ENCODE measurements around the gene ACYP1. TPM values are rescaled to one million over a fixed set of nuclear protein-coding genes. Genes with fewer than 3 reads are reported as not detected.

ACYP1 gene
- 10 to 100 TPM; 11.8 to 30.6 (median 21.4) TPM for total RNA-seq

- peak within 1 kb of the TSS; percentile 67 to 86 for H3K27ac ChIP-seq
- H3K27me3 ChIP-seq, result no peaks in the 10 kb centered on the region
- H3K9me3 ChIP-seq, result no peaks in the 10 kb centered on the region
- DNase-seq, result peak; percentile 93 to 97
- intact Hi-C loops (cut with DNase I; ENCODE audit: low total_unique reads), result no loop called here
- peak within 1 kb of the TSS; percentile 80 to 99 for H3K4me3 ChIP-seq
- H3K4me1 ChIP-seq, result peaks cover 0 to 4% of the 10 kb centered on the region in 2 donors
- no peaks in the 10 kb centered on the region for H3K36me3 ChIP-seq
- TF ChIP-seq, protein P1, sequence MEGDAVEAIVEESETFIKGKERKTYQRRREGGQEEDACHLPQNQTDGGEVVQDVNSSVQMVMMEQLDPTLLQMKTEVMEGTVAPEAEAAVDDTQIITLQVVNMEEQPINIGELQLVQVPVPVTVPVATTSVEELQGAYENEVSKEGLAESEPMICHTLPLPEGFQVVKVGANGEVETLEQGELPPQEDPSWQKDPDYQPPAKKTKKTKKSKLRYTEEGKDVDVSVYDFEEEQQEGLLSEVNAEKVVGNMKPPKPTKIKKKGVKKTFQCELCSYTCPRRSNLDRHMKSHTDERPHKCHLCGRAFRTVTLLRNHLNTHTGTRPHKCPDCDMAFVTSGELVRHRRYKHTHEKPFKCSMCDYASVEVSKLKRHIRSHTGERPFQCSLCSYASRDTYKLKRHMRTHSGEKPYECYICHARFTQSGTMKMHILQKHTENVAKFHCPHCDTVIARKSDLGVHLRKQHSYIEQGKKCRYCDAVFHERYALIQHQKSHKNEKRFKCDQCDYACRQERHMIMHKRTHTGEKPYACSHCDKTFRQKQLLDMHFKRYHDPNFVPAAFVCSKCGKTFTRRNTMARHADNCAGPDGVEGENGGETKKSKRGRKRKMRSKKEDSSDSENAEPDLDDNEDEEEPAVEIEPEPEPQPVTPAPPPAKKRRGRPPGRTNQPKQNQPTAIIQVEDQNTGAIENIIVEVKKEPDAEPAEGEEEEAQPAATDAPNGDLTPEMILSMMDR (IDR thresholded peaks at IDR 0.05), result no peak
- peak in 1 of 2 donors; percentile 45 for TF ChIP-seq POLR2A (IDR thresholded peaks at IDR 0.05)
These were observed at the start of gene ACYP1 for GRCh38 chr14:75063491-75064204. Gene ACYP1, minus strand, starts transcription at chr14:75064024. Its CDS starts 471 bp downstream, at chr14:75063553.

GRCh38 chr14:75109877-75110276 is 46.1 kb upstream of the ACYP1 start:
- no peak for DNase-seq
- H3K9me3 ChIP-seq, result no peaks in the 10 kb centered on the region
- no peak for TF ChIP-seq POLR2A (IDR thresholded peaks at IDR 0.05)
- TF ChIP-seq, protein P1 (IDR thresholded peaks at IDR 0.05), result no peak
- H3K27ac ChIP-seq, result no peak overlapping the region
- H3K4me3 ChIP-seq, result no peak overlapping the region
- H3K4me1 ChIP-seq, result no peaks in the 10 kb centered on the region
- no peaks in the 10 kb centered on the region for H3K36me3 ChIP-seq
- no peaks in the 10 kb centered on the region for H3K27me3 ChIP-seq
- intact Hi-C loops (cut with DNase I; ENCODE audit: low total_unique reads), result no loop called here

DNA sequence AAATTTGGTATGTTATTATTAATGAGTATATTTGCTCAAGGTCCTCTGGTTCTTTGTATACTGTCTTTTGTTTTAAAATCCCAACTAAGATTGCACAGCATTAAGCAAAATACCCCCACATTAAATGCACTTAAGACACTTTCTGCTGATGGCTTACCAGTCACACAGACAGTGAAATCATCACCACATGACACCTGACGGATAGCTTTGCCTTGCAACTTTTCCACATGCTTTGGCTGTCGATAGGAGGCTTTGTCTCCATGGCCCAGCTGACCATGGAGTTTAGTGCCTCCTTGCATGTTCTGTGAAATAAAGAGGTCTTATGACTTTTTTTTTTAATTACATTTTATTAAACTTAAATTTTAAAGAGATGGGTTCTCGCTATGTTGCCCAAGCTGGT is 43.4 kb upstream of the ACYP1 start:
- Histone ChIP-seq H3K27me3 (no peaks in the 10 kb centered on the region), H3K27ac (no peak overlapping the region), H3K36me3 (no peaks in the 10 kb centered on the region), H3K4me3 (no peak overlapping the region), H3K9me3 (no peaks in the 10 kb centered on the region), H3K4me1 (no peaks in the 10 kb centered on the region)
- no peak for DNase-seq
- no peak for TF ChIP-seq POLR2A (IDR thresholded peaks at IDR 0.05)
- TF ChIP-seq, protein P1 (IDR thresholded peaks at IDR 0.05), result no peak
- intact Hi-C loops (cut with DNase I; ENCODE audit: low total_unique reads), result no loop called here

- no peak for DNase-seq
- intact Hi-C loops (cut with DNase I; ENCODE audit: low total_unique reads), result no loop called here
- Histone ChIP-seq H3K9me3 (no peaks in the 10 kb centered on the region), H3K27me3 (no peaks in the 10 kb centered on the region), H3K36me3 (no peaks in the 10 kb centered on the region), H3K27ac (no peak overlapping the region), H3K4me1 (no peaks in the 10 kb centered on the region), H3K4me3 (no peak overlapping the region)
- TF ChIP-seq, protein P1 (IDR thresholded peaks at IDR 0.05), result no peak
- TF ChIP-seq POLR2A (IDR thresholded peaks at IDR 0.05), result no peak
These were observed 37.7 kb upstream of the ACYP1 start for GRCh38 chr14:75101491-75101890.

DNA sequence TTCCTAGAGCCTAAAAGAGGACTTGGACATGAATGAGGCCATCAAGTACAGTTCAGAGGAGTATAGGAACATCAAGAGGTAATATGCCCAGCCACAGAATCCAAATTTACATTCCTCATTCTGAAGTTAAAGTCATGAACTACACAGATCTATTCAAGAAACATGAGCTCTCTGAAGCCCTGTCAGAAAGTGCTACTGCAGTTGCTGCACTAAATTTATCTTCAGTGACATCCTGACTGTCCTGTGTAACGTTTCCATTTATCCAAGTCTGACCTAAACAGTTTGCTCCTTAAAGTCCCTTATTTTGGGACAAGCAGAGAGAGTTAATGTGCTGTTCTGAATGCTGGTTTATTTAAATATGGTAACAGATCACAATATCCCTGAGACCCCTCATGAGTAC is 34.9 kb upstream of the ACYP1 start:
- H3K4me3 ChIP-seq, result no peak overlapping the region
- TF ChIP-seq POLR2A (IDR thresholded peaks at IDR 0.05), result no peak
- TF ChIP-seq, protein P1 (IDR thresholded peaks at IDR 0.05), result no peak
- no peak for DNase-seq
- H3K27me3 ChIP-seq, result no peaks in the 10 kb centered on the region
- H3K4me1 ChIP-seq, result no peaks in the 10 kb centered on the region
- H3K27ac ChIP-seq, result no peak overlapping the region
- H3K9me3 ChIP-seq, result no peaks in the 10 kb centered on the region
- intact Hi-C loops (cut with DNase I; ENCODE audit: low total_unique reads), result no loop called here
- H3K36me3 ChIP-seq, result no peaks in the 10 kb centered on the region

Measured in uterus (tissue), 4 donors.